HG03378 (cell line): Measurements from ENCODE around the gene JADE2.
A peak's percentile ranks its signal among the peaks of the same experiment; 100 is the strongest.
"Not testable (repeated sequence)": the region's sequence is repeated elsewhere in the genome, so short reads cannot be mapped to it uniquely, and the experiment has no call there.

ENCODE experiments used
- ATAC-seq: cut with Tn5 transposase; IDR thresholded peaks from one replicate; pipeline ENCODE4 v1.9.1; 2021; ENCODE audit warnings: mild to moderate bottlenecking, moderate library complexity; ENCODE audit not compliant: unreplicated experiment

Gene JADE2

DNA sequence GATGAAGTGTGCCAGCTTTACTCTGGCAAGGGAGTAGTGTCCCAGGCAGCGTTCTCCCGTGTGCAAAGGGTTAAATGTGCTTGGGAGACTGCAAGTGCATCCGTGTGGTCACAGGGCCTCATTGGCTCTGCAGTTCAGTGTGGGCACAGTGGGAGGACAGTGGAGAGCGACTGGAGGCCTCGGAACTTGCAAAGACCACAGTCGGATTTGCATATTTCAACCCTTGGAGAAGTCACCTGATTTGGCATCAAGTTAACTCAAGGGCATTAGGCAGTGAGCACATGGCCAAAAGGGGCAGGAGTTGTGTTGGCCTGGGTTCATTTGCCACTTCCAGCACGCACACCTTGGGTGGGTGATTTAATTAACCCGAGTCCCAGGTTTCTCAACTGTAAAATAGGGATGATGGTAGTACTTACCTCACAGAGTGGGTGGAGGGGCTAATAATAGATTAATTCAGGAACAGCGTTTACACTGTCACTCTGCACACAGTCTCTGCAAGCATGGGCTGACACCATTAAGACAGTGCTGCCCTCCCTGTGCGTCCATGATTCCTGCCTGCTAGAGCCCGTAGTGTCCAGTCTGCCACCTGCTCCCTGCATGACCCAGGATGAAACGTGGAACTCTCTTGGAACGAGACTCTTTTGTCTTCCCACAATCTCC lies 22.7 kb downstream of the JADE2 start:
- no peak for ATAC-seq

DNA sequence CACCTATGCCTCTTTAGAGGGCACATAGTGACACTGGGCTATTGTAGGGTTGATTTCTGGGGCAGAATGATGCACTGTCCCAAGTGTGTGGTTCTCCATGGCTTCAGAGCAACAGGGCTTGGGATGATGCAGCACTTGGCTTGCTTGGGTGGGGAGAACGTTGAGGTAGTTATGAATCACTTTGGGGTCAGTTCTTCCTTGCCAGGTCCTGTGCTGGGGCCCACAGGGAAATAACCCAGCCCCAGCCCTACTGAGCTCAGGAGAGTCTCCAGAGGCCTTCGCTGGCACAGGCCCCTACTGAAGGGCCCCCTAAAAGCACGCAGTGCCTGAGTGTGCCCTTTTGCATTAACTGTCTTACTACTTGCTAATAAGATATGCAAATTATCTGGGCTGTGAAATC lies 24.2 kb downstream of the JADE2 start:
- no peak for ATAC-seq

DNA sequence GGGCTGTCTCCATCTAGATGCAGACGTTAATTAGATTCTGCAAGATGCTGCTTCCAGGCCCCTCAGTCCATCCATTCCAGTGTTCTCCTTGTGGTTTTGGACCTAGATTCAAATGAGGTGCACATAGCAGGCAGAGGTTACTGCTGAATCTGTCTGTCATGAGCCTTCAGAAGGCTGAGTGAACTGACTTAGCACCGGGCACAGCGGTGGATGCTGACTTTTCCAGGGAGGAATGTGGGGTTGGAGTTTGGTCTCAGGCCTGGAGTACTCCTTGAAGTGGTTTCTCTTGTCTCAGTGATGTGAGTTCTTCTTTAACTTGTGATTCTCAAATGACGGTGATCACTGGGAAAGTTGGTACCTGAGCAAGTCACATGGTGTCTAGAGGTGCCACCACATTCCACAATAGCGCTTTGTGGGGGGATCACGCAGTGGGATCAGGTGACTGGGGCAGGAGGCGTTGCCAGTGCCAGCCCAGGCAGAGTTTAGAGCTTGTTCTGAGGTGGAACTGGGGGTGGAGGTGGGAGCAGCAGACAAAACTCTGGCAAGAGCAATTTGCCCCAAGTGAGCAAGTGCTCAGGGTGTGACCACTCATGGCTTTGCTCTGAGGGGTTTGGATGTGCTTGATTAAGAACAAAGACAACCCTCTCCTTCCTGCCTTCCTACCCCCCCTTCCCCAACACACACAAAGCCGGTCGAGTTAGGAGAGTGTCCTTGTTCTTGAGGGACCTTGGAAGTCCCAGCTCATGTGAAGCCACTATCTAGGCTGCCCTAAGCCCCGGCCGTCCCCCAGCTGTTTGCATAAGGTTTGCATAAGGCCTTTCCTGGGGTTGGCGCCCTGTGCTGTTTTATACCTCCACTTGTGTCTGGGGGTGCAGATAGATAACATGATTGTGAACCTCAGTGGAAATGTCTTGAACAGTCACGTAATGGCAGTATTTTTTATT lies 25.1 kb downstream of the JADE2 start:
- no peak for ATAC-seq

DNA sequence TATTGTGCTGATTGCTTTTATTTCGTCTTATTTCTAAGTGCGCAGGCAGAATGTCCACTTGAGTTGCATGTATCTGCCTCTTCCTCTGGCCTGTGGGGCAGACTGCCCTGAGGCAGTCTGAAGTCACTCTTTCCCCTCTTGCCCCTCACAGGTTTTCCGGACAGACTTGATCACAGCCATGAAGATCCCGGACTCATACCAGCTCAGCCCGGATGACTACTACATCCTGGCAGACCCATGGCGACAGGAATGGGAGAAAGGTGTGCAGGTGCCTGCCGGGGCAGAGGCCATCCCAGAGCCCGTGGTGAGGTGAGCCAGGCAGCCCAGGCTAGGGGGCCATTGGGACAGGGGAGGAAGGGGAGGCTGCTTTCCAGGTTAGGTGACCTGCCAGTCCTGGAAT lies 26.4 kb downstream of the JADE2 start:
- no peak for ATAC-seq

DNA sequence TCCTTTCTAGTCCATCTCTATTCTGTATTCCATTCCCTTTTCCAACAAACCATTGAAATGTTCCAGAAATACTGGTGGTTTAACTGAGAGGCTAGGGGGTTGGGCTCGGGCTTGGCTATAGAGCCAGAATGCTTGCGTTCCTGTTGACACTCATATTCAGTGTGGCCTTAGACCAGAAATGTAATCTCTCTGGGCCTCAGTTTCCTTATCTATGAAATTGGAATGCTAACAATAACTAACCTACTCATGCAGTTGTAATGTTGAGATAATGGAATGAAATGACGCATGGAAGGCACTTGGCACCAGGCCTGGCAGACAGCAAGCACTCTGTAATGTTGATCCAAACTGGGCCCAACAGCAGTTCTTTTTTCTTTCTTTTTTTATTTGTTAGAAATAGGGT lies 26.8 kb downstream of the JADE2 start:
- no peak for ATAC-seq

DNA sequence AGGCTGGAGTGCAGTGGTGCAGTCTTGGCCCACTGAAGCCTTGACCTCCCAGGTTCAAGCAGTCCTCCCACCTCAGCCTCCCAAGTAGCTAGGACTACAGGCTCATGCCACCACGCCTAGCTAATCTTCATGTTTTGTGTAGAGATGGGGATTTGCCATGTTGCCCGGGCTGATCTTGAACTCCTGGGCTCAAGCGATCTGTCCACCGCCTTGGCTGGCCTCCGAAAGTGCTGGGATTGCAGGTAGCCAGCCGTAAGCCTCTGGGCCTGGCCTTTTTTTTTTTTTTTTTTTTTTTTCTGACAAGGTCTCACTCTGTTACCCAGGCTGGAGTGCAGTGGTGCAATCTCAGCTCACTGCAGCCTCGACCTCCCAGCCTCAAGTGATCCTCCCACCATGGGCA lies 27.2 kb downstream of the JADE2 start:
- ATAC-seq, result not testable (repeated sequence)

DNA sequence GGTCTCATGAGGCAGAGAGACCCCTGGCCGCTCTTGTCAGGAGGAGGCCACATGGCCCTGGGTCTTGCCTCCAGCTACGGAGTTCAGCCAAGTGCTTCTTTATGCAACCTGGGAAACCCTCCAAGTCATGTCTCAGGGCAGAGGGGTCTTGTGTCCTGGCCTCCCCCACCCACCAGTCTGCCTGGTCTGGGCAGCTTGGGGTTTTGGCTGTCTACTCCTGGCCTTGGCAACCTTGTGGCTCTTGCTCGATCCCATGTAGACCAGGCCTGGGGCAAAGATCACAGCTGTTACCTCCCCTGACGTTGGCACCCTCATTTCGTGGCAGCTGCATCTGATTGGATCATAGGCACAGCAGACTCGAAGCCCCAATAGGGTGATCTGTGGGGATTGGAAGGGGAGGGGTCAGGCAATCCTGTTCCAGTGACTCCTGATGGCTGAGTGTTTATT lies 28.4 kb downstream of the JADE2 start:
- ATAC-seq, result no peak

DNA sequence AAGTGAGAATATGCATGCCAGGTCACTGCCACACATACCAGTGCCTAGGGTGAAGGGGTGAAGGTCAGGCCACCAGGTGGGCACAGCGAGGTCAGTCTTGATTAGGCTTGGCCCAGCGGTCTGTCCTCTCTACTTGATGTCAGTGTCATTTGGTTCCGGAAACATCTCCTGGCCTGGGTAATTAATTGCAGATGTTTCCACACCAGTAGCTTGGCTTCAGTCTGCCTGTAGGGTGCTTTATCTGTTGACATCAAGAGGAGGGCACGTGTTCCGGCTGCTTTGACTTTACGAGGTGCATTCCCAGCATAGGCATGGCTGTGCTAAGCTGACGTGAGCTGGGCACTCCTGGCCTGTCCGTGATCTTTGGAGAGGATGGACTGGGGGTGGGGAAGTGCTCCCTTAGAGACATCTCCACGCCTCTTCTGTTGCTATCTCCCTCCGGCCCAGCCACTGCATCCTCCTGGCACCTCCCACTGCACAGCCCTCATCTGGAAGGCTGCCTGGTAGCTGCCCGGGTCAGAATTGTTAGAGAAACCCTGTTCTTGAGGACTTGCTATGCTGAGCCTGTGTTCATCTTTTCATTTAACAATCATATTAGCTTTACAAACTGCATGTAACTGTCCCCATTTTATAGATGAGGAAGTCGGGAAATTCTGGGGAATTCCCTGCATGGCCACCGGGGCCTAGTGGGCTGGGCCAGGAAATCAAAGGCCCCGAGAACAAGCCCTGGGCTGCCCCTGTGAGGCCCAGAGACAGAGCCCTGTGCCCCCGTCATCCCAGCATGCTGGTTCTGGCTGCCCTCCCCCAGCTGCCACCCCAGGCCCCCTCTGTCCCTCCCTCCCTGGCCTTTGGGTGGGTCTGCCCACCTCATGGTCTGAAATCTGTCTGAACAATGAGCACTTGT lies 29.1 kb downstream of the JADE2 start:
- peak; percentile 53 for ATAC-seq

DNA sequence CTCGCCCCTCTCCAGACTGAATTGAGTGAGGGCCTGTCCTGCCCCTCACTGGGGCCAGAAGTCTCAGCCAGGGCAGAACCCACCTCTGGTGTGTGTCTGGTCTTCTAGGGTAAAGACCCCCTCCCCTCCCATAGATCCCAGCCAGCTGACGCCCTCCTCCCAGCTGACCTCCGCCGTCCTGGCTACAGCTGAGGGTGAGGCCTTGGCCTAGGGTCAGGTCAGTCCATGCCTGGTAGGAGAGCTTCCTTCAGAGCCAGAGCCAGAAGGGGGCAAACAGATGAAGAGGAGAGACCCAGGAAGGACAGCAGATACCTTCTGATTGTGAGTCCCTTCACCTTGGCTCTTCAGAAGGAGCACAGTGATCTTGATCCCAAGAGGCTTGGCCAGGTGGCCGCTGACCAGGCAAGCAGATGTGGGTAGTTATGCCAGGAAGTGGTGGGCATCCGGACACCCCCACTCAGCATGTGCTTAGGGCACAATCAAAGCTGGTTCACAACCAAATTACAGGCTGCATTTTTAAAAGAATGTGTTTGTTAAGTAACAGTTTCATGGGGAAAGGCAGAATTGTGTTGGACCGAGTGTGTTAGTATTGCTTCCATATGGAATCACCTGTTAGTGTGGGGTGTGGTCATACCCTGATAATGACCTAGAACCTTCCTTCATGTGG lies 29.9 kb downstream of the JADE2 start:
- ATAC-seq, result no peak

DNA sequence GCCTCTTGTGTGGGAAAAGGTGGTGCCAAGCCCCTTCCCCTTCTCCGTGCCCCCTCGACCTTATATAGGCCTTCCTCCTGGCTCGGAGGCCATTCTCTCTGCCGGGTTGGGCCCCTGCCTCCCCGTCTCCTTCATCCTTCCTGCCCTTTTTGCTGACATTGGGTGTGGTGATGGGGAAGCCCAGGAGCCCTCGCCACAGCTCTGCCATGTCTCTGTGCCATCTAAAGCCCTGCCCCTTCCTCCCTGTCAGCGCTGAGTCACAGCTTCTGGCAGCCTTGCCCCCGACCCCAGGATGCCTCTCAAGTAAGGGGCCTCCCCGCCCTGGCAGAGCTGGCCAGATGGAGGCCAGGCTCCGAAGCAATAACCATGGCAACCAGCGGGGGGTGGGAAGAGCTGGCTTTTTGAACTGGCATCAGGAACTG lies 30.4 kb downstream of the JADE2 start:
- no peak for ATAC-seq

DNA sequence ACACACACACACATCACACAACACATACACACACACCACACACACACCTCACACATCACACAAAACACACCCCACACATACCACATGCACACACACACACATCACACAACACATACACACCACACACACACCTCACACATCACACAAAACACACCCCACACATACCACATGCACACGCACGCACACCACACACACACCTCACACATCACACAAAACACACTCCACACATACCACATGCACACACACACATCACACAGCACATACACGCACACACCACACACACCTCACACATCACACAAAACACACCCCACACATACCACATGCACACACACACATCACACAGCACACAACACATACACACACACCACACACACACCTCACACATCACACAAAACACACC lies 31.1 kb downstream of the JADE2 start:
- ATAC-seq, result not testable (repeated sequence)

DNA sequence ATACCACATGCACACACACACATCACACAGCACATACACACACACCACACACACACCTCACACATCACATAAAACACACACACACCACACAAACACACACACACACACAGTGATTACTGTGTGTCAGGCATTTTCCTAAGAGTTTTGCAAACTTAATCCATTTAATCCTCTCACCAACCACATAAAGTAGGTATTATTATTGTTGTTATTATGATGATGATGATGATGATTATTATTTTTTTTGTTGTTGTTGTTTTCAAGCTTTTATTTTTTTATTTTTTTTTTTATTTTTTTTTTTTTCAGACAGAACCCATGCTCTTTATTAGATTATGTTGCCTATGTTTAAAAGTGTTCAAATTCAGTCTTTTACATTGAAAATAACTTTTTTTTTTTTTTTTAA lies 31.5 kb downstream of the JADE2 start:
- ATAC-seq, result no peak

DNA sequence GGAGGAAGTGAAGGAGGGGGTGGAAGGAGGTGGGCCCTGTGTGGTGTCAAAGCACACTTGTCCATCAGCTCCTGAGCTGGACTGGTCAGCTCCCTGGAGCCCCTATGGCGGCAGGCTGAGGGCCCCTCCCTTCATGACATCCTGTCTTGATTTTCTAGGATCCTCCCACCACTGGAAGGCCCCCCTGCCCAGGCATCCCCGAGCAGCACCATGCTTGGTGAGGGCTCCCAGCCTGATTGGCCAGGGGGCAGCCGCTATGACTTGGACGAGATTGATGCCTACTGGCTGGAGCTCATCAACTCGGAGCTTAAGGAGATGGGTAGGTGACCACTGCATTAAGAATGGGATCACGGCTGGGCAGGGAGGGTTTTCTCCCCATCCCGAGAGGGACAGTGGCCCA lies 34.2 kb downstream of the JADE2 start:
- no peak for ATAC-seq

DNA sequence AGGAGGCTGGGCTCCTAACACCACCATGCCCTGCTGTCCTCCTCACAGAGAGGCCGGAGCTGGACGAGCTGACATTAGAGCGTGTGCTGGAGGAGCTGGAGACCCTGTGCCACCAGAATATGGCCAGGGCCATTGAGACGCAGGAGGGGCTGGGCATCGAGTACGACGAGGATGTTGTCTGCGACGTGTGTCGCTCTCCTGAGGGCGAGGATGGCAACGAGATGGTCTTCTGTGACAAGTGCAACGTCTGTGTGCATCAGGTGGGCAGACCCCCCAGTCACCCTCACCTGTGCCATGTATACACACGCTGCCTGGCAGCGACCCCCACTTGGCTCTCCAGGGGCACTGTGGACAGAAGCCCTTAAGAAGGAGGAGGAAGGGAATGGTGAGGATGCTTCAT lies 35.2 kb downstream of the JADE2 start:
- ATAC-seq, result no peak

DNA sequence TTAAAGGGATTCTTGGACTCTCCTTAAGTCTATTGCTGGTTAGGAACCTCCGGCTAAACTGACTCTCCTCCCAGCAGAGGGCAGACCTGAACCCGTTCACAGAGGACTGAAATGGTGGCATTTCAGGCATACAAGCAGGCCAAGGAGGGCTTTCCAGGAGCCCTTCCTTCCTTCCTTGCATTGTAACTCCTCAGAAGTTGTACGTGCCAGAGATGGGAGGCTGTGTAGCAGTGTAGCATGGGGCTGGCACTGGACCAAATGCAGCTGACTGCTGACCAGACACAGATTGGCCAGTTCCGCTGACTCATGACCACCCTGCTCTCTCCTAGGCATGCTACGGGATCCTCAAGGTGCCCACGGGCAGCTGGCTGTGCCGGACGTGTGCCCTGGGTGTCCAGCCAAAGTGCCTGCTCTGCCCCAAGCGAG lies 36.4 kb downstream of the JADE2 start:
- ATAC-seq, result no peak

DNA sequence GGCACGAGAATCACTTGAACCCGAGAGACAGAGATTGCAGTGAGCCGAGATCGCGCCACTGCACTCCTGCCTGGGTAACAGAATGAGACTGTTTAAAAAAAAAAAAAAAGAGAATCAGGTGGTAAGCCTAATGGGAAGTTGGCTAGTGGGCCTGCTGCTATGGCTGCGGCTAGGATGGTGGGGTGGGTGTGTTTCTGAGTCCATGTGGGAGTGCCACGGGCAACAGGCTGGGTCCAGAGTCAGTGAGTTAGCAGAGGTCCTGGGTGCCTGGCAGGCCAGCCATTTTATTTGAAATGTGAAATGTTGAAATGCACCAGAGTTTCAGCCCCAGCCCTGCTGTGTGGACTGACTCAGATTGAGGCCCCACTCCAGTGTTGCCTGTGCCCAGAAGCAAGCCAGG lies 37.8 kb downstream of the JADE2 start:
- ATAC-seq, result no peak

DNA sequence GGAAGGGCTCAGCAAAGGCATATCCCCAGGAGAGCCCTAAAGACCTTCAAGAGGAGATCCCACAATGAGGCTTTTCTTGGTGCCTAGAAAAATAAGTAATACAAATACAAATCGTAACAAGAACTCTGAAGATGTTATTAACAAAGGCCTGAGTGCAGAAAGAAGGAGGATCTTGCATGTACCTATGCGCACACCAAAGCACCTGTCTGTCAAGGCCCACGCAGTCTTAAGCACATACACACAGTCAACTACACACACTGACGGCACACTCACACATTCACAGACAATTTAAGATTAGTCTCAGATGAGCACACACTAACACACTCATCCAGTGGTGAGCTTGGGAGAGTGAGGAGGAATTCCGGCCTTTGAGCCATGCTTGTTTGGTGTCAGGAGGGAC lies 38.5 kb downstream of the JADE2 start:
- ATAC-seq, result no peak

DNA sequence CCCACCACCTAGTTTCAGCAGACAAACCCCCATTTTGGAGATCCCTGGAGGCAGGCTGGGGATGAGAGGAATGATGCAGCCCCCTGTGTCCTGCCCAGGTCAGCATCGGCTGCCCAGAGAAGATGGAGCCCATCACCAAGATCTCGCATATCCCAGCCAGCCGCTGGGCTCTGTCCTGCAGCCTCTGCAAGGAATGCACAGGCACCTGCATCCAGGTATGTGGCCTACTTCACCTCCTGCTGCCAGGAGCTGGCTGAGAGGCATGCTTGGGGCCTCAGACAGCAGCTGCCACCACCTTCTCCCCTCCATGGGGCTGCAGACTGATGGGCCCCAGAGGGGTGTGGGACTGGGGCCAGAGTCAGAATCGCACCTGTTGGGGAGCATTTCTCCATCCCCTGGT lies 38.9 kb downstream of the JADE2 start:
- ATAC-seq, result no peak

DNA sequence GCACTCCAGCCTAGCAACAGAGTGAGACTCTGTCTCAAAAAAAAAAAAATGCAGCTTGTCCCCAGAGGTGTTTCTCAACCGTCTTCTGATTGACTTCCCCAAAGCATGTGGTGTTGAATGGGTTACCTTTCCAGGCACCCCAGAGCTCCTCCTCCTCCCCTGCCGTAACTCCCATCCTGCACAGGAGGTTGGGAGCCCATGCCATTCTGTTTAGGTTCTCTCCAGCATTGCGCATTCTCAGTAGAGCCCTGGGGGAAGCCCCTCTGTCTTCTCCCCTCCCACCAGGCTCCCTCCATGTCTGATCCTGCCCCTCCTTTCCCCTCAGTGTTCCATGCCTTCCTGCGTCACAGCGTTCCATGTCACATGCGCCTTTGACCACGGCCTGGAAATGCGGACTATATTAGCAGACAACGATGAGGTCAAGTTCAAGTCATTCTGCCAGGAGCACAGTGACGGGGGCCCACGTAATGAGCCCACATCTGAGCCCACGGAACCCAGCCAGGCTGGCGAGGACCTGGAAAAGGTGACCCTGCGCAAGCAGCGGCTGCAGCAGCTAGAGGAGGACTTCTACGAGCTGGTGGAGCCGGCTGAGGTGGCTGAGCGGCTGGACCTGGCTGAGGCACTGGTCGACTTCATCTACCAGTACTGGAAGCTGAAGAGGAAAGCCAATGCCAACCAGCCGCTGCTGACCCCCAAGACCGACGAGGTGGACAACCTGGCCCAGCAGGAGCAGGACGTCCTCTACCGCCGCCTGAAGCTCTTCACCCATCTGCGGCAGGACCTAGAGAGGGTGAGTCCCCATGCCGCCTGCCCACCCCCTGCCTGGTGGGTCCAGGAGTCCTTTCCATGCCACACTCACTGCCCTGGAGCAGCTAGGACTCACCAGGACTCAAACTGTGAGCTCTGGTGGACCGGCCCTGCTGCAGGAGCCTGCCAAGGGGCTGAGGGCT lies 40.6 kb downstream of the JADE2 start:
- ATAC-seq, result no peak
